Neural crest cell (in vitro differentiated cells): Measurements from ENCODE around the gene TMEM8B. TPM values are rescaled to one million over a fixed set of nuclear protein-coding genes. Genes with fewer than 3 reads are reported as not detected.

Source experiments
- DNase-seq: peaks from one replicate; pipeline ENCODE4 v3.0.0; 2021; ENCODE audit warnings: low read depth, mixed read lengths, low spot score
- H3K27ac Mint-ChIP-seq: one replicate; pipeline ENCODE4 v1.8.0; 2021; ENCODE audit warnings: mild to moderate bottlenecking, mixed read lengths; ENCODE audit not compliant: unreplicated experiment
- H3K27me3 Mint-ChIP-seq: 2 replicates; pipeline ENCODE4 v1.8.0; 2021; ENCODE audit warnings: low read depth, mild to moderate bottlenecking, mixed read lengths
- H3K36me3 Mint-ChIP-seq: 2 replicates; pipeline ENCODE4 v1.8.0; 2021; ENCODE audit warnings: low read depth, mild to moderate bottlenecking, mixed read lengths
- H3K4me1 Mint-ChIP-seq: 2 replicates; pipeline ENCODE4 v1.8.0; 2021; ENCODE audit warnings: mixed read lengths
- H3K4me3 Mint-ChIP-seq: one replicate; pipeline ENCODE4 v1.8.0; 2021; ENCODE audit warnings: mild to moderate bottlenecking, mixed read lengths
- H3K9me3 Mint-ChIP-seq: 2 replicates; pipeline ENCODE4 v1.8.0; 2021; ENCODE audit warnings: mixed read lengths
- total RNA-seq: library from RNA; stranded (reverse); gene quantifications from 2 replicates; pipeline ENCODE4 v1.2.1, GENCODE V29; 2021
- TF ChIP-seq, protein P1 (sequence below): fragments of 200-600 bp; sonication (generic); conservative IDR thresholded peaks from 2 replicates; pipeline ENCODE4 v1.5.0; 2021; ENCODE audit warnings: antibody characterized with exemption, mild to moderate bottlenecking

TMEM8B gene
- total RNA-seq, 1 donor from 2014 or later = 23.9 TPM

DNA sequence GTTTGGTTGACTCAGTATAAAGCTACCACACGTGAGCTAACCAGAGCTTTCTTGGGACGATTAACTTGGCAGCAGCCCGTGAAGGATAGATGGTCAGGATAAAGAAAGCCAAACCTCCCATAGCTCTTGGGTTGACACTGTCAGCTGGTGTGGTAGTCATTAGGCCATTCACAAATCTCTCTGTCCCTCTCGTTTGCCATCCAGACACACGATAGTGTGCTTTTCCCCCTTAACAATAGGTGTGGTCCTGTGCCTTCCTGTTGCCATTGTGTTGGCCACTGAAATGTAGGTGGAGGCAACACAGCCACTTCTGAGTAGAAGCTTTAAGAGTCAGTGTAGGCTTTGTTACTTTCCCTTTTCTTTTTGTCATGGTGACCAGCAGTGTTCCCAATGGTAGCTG lies 29.4 kb downstream of the TMEM8B start:
- Mint-ChIP-seq H3K4me3 (no peak overlapping the region), H3K4me1 (no peaks in the 10 kb centered on the region), H3K27ac (peak overlapping the region; percentile 38), H3K9me3 (no peaks in the 10 kb centered on the region), H3K36me3 (no peaks in the 10 kb centered on the region), H3K27me3 (peaks cover 25% of the 10 kb centered on the region)
- TF ChIP-seq, protein P1, sequence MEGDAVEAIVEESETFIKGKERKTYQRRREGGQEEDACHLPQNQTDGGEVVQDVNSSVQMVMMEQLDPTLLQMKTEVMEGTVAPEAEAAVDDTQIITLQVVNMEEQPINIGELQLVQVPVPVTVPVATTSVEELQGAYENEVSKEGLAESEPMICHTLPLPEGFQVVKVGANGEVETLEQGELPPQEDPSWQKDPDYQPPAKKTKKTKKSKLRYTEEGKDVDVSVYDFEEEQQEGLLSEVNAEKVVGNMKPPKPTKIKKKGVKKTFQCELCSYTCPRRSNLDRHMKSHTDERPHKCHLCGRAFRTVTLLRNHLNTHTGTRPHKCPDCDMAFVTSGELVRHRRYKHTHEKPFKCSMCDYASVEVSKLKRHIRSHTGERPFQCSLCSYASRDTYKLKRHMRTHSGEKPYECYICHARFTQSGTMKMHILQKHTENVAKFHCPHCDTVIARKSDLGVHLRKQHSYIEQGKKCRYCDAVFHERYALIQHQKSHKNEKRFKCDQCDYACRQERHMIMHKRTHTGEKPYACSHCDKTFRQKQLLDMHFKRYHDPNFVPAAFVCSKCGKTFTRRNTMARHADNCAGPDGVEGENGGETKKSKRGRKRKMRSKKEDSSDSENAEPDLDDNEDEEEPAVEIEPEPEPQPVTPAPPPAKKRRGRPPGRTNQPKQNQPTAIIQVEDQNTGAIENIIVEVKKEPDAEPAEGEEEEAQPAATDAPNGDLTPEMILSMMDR = no peak
- DNase-seq = no peak

DNA sequence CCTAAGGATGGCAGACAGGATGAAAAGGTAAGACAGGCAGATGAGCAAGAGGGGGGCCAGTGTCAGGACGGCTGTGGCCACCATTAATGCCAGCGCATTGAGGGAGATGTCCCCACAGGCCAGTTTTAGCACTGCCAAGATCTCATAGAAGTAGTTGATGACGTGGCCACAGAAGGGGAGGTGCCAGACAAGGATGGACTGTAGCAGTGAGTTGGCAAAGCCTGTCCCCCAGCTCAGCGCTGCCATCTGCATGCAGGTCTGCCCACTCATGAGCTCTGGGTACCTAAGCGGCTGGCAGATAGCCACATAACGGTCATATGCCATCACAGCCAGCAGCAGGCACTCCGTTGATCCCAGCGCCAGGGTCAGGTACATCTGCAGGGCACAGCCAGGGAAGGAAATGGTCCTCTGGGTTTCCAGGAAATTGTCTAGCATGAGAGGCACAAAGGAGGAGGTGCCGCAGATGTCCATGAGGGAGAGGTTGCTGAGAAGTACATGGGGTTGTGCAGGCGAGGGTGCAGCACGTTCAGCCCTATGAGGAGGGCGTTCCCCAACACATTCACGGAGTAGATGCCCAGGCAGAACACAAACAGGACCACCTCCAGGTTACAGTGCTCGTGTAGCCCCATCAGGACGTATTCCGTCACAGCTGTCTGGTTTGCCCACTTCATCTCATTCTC lies 30.4 kb downstream of the TMEM8B start:
- peaks cover 25% of the 10 kb centered on the region for H3K27me3 Mint-ChIP-seq
- no peaks in the 10 kb centered on the region for H3K9me3 Mint-ChIP-seq
- no peak overlapping the region for H3K27ac Mint-ChIP-seq
- DNase-seq = no peak
- TF ChIP-seq, protein P1 = no peak
- H3K4me3 Mint-ChIP-seq = no peak overlapping the region
- H3K36me3 Mint-ChIP-seq = no peaks in the 10 kb centered on the region
- no peaks in the 10 kb centered on the region for H3K4me1 Mint-ChIP-seq

DNA sequence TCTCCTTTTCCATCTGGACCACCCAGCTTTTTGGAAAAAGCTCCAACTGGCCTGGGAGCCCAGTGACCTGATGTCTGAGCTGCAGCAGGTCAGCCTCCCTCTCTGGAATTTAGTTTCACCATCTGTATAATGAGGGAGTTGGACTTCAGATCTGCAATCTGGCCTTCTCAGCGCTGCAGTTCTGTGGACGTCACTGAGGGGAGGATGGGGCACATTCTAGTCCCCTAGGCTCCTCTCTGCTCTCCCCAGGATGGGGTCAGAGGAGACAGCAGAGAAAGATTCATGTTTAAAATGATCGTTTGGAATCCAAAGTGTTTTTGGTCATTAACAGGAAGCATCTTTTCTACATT lies 30.9 kb downstream of the TMEM8B start:
- no peaks in the 10 kb centered on the region for H3K36me3 Mint-ChIP-seq
- TF ChIP-seq, protein P1 = no peak
- peaks cover 25% of the 10 kb centered on the region for H3K27me3 Mint-ChIP-seq
- DNase-seq = no peak
- H3K4me1 Mint-ChIP-seq = no peaks in the 10 kb centered on the region
- H3K9me3 Mint-ChIP-seq = no peaks in the 10 kb centered on the region
- H3K27ac Mint-ChIP-seq = no peak overlapping the region
- no peak overlapping the region for H3K4me3 Mint-ChIP-seq

DNA sequence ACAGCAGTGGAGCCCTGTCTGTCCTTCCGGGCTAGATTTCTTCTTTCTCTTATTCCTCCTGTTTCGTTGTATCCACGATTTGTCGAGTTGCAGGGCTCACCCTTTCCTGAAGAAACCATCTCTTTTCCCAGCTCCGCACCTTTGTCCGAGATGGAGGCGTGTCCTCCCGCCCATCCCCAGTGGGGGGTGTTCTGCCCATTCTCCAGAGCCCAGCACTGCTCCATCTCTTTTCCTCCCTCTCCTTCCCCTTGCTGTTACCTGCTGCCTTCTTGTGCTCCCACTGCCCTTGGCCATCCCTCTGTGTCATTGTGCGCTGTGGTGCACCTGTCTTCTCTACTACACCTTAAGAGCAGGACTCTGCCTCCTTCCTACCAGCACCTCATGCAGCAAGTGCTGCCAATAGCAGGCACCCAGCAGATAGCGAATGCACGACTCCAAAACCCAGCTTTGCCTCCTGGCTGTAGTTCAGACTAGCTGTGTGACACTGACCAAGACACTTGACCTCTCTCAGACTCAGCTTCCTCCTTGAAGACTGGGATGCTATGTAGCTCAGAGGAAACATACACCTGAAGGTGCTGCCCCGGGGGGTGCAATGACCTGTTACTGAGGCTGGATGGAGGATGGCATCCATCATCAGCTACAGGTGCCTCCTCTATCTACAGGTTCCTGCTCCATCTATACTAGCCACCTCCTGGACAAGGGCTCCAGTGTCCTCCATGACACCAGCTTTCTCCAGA lies 32.3 kb downstream of the TMEM8B start:
- Mint-ChIP-seq H3K9me3 (no peaks in the 10 kb centered on the region), H3K27ac (no peak overlapping the region), H3K4me1 (no peaks in the 10 kb centered on the region), H3K27me3 (peaks cover 25% of the 10 kb centered on the region), H3K4me3 (no peak overlapping the region), H3K36me3 (no peaks in the 10 kb centered on the region)
- no peak for DNase-seq
- TF ChIP-seq, protein P1 = no peak

DNA sequence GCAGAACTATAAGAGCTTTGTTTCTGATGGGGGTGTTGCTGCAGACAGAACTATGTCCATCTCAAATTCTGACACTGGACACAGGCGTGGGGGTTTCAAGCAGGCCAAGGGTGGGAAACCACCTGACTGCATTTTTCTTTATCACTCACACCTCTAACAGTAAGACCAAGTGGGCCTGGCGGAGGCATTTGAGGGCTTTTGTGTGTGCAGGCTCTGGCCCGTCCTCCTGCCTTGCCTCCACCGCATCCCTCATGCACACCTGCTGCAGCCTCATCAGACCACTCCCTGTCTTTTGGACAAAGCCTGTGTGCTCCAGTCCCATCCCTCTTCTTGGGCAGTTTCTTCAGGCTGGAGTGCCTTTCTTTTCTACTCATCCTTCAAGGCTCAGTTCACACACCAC lies 33.3 kb downstream of the TMEM8B start:
- no peaks in the 10 kb centered on the region for H3K9me3 Mint-ChIP-seq
- TF ChIP-seq, protein P1 = no peak
- DNase-seq = no peak
- no peak overlapping the region for H3K27ac Mint-ChIP-seq
- no peaks in the 10 kb centered on the region for H3K4me1 Mint-ChIP-seq
- peaks cover 25% of the 10 kb centered on the region for H3K27me3 Mint-ChIP-seq
- no peaks in the 10 kb centered on the region for H3K36me3 Mint-ChIP-seq
- H3K4me3 Mint-ChIP-seq = no peak overlapping the region
